HG03045 (cell line): ENCODE measurements around the gene KLHL10.
"Not testable (repeated sequence)": the region's sequence is repeated elsewhere in the genome, so short reads cannot be mapped to it uniquely, and the experiment has no call there.

Source experiments
- ATAC-seq: cut with Tn5 transposase; IDR thresholded peaks from one replicate; pipeline ENCODE4 v1.9.1; 2021; ENCODE audit warnings: mild to moderate bottlenecking, moderate library complexity; ENCODE audit not compliant: unreplicated experiment

The KLHL10 gene

DNA sequence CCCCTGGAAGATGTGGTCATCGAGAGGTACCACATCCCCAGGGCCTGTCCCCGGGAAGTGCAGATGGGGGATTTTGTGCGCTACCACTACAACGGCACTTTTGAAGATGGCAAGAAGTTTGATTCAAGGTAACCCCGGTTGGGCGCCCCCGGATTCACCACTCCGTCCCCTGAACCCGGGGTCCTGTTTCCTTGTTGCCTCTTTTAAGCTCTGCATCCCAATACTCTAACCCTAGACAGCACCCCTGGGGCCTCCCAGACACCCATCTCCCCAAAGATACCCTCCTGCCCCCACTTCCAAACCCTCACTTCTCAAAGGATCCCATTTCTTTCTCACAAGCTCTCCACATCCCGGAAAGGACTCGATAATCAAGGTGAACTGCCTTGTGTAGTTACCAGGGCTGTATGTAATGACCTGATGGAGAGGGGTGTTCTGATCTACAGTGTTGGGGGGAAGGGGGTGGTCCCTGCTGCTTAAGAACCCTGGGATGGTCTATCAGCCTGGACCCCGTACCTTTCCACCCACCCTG is 24.4 kb upstream of the KLHL10 start:
- no peak for ATAC-seq

DNA sequence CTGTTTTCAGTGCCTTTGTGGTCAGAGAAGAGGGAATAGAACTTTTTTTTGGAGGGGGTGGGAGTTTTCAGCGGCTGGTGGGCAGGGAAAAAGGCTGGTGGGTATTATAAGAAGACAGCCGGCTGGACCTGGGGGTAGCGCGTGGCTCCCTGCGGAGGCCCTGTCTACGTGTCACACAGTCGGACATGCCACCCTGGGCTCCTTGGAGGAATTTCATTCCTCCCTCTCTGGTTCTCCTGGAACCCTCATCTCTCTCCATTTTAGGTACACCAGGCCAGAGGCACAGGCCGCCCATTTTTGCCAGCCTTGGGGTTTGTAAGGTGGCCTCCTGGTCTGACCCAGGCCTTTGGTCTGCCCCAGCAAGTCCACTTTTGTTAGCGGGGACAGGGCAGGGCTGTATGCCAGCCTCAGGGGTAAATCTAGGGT is 23.9 kb upstream of the KLHL10 start:
- no peak for ATAC-seq

- no peak for ATAC-seq
Observed at GRCh38 chr17:41814195-41814594, 23.4 kb upstream of the KLHL10 start.

DNA sequence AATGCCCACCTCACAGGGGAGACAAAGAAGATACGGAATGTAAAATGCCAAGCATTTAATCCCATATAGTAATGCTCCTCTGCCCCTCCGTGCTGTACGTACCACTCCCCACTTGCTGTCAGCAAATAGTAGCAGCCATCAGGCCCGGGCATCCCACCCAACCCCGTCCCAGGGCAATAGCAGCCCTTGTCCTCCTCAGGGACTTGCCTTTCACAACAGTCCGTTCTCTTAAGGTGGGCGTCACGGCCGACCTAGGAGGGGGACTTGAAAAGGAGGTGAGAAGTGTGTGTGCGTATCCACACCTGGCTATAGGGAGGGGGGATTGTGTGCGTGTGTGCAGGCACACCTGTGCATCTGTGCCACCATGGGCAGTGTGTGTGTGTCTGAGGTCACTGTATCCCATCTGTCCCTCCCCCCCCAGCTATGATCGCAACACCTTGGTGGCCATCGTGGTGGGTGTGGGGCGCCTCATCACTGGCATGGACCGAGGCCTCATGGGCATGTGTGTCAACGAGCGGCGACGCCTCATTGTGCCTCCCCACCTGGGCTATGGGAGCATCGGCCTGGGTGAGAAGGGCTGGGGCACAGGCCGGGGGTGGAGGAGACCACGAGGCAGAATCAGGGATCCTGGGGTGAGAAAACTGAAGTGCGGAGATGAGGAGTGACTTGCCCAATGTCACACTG is 20.8 kb upstream of the KLHL10 start:
- no peak for ATAC-seq

DNA sequence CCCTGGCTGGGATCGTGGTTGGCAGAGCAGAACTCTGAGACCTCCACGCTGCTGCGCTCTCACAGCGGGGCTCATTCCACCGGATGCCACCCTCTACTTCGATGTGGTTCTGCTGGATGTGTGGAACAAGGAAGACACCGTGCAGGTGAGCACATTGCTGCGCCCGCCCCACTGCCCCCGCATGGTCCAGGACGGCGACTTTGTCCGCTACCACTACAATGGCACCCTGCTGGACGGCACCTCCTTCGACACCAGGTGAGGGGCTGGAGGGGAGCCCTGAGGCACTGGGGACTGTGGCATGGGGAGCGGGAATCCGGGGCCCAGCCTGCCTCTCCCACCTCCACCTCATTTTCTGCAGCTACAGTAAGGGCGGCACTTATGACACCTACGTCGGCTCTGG is 19.6 kb upstream of the KLHL10 start:
- no peak for ATAC-seq

DNA sequence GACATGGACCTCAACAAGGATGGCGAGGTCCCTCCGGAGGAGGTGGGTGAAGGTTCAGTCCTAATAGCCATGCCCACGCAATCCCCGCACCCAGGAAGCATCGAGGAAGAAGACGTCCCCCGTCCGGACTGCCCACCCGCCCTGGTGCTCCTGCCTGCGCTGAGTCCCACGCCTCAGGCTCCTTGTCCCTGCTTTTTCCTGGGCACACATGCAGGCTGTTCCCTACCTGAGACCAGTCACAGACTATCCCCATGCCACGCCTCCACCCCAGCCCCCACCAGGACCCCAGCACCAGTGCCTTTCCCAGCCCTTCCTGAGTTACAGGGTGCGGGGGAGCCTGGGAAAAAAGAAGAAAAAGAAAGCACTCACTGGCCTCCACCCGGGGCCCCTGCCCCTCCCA is 15.8 kb upstream of the KLHL10 start:
- ATAC-seq = no peak

DNA sequence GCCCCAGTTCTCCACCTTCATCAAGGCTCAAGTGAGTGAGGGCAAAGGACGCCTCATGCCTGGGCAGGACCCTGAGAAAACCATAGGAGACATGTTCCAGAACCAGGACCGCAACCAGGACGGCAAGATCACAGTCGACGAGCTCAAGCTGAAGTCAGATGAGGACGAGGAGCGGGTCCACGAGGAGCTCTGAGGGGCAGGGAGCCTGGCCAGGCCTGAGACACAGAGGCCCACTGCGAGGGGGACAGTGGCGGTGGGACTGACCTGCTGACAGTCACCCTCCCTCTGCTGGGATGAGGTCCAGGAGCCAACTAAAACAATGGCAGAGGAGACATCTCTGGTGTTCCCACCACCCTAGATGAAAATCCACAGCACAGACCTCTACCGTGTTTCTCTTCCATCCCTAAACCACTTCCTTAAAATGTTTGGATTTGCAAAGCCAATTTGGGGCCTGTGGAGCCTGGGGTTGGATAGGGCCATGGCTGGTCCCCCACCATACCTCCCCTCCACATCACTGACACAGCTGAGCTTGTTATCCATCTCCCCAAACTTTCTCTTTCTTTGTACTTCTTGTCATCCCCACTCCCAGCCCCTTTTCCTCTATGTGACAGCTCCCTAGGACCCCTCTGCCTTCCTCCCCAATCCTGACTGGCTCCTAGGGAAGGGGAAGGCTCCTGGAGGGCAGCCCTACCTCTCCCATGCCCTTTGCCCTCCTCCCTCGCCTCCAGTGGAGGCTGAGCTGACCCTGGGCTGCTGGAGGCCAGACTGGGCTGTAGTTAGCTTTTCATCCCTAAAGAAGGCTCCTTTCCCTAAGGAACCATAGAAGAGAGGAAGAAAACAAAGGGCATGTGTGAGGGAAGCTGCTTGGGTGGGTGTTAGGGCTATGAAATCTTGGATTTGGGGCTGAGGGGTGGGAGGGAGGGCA is 15.1 kb upstream of the KLHL10 start:
- no peak for ATAC-seq

GRCh38 chr17:41823141-41823524 is 14.5 kb upstream of the KLHL10 start:
- no peak for ATAC-seq

DNA sequence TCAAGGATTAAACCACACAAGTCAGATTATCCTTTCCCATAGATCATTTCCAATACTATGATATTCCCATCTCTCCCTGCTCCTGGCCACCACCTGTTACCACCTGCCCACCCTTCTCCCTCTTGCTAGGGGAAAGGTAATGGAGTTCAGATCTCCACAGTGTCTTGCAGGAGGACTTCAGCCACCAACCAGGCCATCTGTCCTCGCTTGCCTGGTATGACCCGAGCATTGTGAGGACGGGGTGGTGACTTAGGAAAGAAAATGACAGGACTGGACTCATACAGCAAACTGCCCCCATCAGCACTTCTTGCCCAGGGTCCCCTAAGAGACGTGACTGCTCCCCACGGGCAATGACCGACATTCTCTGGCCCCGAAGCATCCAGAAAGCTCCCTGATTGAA is 14.0 kb upstream of the KLHL10 start:
- no peak for ATAC-seq

- no peak for ATAC-seq
Observed at GRCh38 chr17:41824086-41824485, 13.5 kb upstream of the KLHL10 start.

- ATAC-seq = no peak
Observed at GRCh38 chr17:41825175-41825845, 12.3 kb upstream of the KLHL10 start.

- not testable (repeated sequence) for ATAC-seq
Observed at GRCh38 chr17:41829961-41830360, 7.7 kb upstream of the KLHL10 start.

DNA sequence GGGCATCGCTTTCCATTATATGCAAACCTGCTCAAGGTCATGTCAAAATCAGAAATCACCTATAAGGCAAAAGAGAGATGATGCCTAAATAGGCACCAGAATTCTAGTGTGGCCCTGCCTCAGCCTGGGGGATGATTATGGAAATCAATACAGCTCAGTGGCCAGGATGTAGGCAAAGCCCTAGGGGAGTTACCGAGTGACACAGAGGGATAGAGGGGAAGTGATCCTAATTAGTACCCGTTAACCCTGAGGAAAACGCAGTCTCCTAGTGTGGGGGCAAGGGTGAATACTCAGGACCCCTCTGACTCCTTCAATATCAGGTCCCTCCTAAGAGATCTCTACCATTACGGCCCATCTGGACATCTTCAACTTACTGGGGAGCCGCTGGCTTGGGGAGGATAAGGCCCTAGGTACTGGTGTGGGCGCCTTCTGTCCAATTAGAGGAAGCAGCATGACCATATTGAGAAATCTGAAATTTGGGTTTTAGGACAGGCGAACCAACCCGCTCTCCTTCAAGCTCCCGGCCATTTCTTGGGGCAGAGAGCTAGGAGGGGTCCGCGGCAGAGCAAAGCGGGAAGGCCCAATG is 2.3 kb upstream of the KLHL10 start:
- no peak for ATAC-seq

- no peak for ATAC-seq
Observed at GRCh38 chr17:41835800-41836549, 1.6 kb upstream of the KLHL10 start, which contains the start of gene NT5C3B. TSS of gene NT5C3B (minus strand) at chr17:41836232. CDS start at chr17:41836193, 39 bp downstream.

GRCh38 chr17:41836550-41837196 is 952 bp upstream of the KLHL10 start:
- no peak for ATAC-seq

DNA sequence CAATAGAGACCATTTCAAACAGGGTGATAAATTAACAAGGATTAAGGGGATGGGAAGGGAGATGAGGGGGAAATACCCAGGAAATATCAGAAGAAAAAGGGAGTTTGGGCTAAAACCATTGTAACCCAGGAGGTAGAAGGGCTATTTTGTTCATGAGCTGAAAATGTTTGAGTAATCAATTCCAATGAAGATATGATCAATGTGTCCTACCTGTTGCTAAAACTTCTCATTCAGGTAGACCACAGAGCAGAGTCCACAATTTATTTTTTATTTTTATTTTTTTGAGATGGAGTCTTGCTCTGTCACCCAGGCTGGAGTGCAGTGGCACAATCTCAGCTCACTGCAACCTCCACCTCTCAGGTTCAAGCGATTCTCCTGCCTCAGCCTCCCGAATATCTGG is 1.8 kb downstream of the KLHL10 start:
- not testable (repeated sequence) for ATAC-seq

GRCh38 chr17:41840781-41841180 is 3.2 kb downstream of the KLHL10 start:
- ATAC-seq = not testable (repeated sequence)

DNA sequence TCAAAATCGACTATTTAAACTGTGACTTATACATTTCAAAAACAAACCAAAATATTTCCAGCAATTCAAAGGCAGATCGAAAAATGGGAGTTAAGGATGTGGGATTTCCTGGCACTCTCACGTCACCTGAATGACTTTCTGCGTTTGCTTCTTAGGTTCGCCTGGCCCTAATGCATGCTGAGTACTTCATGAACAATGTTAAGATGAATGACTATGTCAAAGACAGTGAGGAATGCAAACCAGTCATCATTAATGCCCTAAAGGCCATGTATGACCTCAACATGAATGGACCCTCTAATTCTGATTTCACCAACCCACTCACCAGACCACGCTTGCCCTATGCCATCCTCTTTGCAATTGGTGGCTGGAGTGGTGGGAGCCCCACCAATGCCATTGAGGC is 7.3 kb downstream of the KLHL10 start:
- ATAC-seq = no peak

- no peak for ATAC-seq
Observed at GRCh38 chr17:41848788-41849187, 11.2 kb downstream of the KLHL10 start.
